ENCODE data around the gene DKK3.
"Not testable (repeated sequence)": the region's sequence is repeated elsewhere in the genome, so short reads cannot be mapped to it uniquely, and the experiment has no call there.

DKK3 gene

DNA sequence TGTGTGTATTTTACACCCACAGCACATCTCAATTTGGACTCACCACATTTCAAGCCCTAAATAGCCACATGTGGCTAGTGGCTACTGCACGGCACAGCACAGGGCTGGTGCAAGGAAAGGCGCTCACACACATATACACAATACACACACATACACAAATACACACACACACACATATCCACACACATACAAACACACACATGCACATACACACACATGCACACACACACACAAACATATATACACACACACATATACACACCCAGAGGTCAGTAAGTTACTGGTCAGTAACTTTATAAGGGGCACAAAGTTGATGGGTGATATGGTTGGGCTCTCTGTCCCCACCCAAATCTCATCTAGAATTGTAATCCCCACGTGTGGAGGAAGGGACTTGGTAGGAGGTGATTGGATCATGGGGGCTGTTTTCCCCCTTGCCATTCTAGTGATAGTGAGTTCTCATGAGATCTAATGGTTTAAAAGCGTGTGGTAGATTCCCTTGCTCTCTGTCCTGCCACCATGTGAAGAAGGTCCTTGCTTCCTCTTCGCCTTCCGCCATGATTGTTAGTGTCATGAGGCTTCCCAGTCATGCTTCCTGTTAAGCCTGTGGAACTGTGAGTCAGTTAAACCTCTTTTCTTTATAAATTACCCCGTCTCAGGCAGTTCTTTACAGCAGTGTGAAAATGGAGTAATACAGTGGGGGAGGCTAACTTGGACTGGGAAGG, 37.6 kb upstream of the DKK3 start:
- Histone ChIP-seq H3K27me3 (ENCODE audit: insufficient read depth, low read length) (no peaks in the 10 kb centered on the region), H3K36me3 (ENCODE audit: insufficient read depth, low read depth, low read length) (no peaks in the 10 kb centered on the region), H3K27ac (ENCODE audit: low read length) (no peak overlapping the region), H3K9me3 (ENCODE audit: insufficient read depth, low read depth, low read length) (no peaks in the 10 kb centered on the region), H3K9ac (ENCODE audit: low read depth, low read length) (no peak overlapping the region), H3K4me3 (ENCODE audit: low read length) (no peak overlapping the region), H3K4me1 (ENCODE audit: insufficient read depth, low read length) (no peaks in the 10 kb centered on the region; the same call in 1 of the 2 replicates)

DNA sequence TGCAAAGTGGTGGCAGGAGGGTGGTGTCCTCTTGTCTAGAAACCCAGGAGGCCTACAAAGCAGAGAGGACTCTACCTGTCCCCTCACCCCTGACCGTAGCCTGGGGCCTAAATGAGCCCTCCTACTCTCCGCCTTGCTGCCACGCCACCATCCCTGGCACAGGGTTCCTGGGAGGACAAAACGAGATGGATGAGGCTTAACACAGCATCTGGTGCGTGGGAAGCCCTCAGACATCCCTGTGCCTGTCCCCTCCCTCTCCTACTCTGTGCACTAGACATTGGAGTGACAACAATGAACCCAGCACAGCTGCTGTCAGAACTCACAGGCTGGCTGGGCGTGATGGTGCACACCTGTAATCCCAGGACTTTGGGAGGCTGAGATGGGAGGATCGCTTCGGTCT, 36.4 kb upstream of the DKK3 start:
- Histone ChIP-seq H3K9ac (ENCODE audit: low read depth, low read length) (no peak overlapping the region), H3K27ac (ENCODE audit: low read length) (no peak overlapping the region), H3K27me3 (ENCODE audit: insufficient read depth, low read length) (no peaks in the 10 kb centered on the region), H3K9me3 (ENCODE audit: insufficient read depth, low read depth, low read length) (peaks cover 9% of the 10 kb centered on the region), H3K36me3 (ENCODE audit: insufficient read depth, low read depth, low read length) (no peaks in the 10 kb centered on the region), H3K4me3 (ENCODE audit: low read length) (no peak overlapping the region), H3K4me1 (ENCODE audit: insufficient read depth, low read length) (no peaks in the 10 kb centered on the region; the same call in 1 of the 2 replicates)

DNA sequence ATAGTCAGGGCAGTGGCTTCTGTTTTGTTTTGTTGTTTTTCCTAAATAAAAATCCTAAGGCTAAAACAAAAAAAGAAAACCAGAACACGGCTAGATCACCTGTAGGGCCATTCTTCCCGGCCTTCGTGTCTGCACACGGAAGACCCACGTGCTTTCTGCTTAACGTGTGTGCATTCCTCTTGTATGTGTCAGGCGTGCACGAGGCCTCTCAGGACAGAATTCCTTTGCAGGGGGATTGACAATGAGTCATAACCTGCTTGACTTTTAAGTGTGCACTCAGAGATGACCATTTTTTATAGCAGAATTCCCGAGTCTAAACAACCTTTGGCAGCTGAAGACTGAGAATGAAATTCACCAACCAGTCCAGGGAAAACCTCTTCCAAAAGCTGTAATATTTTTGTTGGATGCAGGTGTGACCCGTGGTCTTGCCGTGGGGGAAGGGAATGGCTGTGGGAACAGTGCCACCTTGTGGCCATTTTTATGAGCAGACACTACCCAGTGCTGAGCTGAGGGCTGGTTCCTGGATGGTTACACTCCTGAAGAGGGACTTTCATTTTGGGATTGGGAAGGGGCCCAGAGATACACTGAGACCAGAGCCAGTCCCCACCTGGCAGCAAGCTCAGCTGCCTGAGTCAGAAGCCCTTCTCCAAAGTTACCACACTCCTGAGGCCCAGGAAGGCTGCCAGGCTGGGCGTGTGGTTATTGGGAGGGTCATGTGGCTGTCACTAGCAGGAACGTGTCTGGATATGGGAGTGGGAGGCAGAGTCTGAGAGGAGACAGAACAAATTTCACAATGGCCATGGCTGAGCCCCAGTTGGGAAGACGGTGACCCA, 35.7 kb upstream of the DKK3 start:
- peaks cover 9% of the 10 kb centered on the region for H3K9me3 ChIP-seq (ENCODE audit: insufficient read depth, low read depth, low read length)
- no peak overlapping the region for H3K9ac ChIP-seq (ENCODE audit: low read depth, low read length)
- H3K4me1 ChIP-seq (ENCODE audit: insufficient read depth, low read length): no peaks in the 10 kb centered on the region; the same call in 1 of the 2 replicates
- no peaks in the 10 kb centered on the region for H3K27me3 ChIP-seq (ENCODE audit: insufficient read depth, low read length)
- no peaks in the 10 kb centered on the region for H3K36me3 ChIP-seq (ENCODE audit: insufficient read depth, low read depth, low read length)
- no peak overlapping the region for H3K27ac ChIP-seq (ENCODE audit: low read length)
- H3K4me3 ChIP-seq (ENCODE audit: low read length): no peak overlapping the region

DNA sequence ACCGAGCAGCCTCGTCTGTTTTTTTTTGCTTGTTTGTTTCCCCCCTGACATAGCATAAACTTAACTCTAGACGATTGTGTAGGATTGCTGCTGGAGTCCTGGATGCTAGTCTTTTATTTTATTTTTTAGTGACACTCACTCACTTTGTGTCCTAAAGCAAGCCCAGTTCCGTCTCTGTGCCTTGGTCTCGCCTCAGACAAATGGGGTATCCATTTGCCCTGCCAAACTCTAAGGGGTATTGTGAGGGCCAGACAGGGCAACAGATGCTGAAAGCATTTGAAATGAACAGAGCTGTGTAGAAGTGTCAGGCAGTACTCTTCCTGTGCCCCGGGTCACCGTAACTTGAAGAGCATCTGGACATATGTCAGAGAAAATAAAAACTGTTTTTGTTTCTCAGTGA, 34.8 kb upstream of the DKK3 start:
- H3K9ac ChIP-seq (ENCODE audit: low read depth, low read length): no peak overlapping the region
- H3K9me3 ChIP-seq (ENCODE audit: insufficient read depth, low read depth, low read length): peaks cover 9% of the 10 kb centered on the region
- no peak overlapping the region for H3K4me3 ChIP-seq (ENCODE audit: low read length)
- H3K27ac ChIP-seq (ENCODE audit: low read length): no peak overlapping the region
- no peaks in the 10 kb centered on the region; the same call in 1 of the 2 replicates for H3K4me1 ChIP-seq (ENCODE audit: insufficient read depth, low read length)
- no peaks in the 10 kb centered on the region for H3K27me3 ChIP-seq (ENCODE audit: insufficient read depth, low read length)
- no peaks in the 10 kb centered on the region for H3K36me3 ChIP-seq (ENCODE audit: insufficient read depth, low read depth, low read length)

DNA sequence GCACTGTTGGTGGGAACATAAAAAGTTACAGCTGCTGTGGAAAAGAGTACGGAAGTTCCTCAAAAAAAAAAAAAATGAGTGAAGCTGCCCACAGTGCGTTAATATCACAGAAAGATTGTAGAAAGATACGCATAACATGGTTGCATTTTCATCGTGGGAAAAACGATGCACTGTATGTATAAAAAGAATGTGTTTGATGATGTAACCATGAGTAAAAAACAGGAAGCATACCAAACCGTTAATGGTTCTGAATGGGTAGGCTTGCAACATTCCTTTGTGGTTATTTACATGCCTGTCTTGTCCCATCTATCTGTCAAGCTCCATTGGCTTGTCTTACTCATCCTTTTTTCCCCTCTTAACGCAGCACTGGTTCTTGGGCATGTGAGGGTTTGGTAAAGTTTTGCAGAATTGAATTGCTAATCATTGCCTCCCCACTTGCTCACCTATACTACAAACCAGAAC, 33.8 kb upstream of the DKK3 start:
- H3K9me3 ChIP-seq (ENCODE audit: insufficient read depth, low read depth, low read length): peaks cover 9% of the 10 kb centered on the region
- H3K9ac ChIP-seq (ENCODE audit: low read depth, low read length): no peak overlapping the region
- H3K36me3 ChIP-seq (ENCODE audit: insufficient read depth, low read depth, low read length): no peaks in the 10 kb centered on the region
- H3K4me3 ChIP-seq (ENCODE audit: low read length): no peak overlapping the region
- H3K27ac ChIP-seq (ENCODE audit: low read length): no peak overlapping the region
- no peaks in the 10 kb centered on the region for H3K27me3 ChIP-seq (ENCODE audit: insufficient read depth, low read length)
- H3K4me1 ChIP-seq (ENCODE audit: insufficient read depth, low read length): no peaks in the 10 kb centered on the region; the same call in 1 of the 2 replicates

DNA sequence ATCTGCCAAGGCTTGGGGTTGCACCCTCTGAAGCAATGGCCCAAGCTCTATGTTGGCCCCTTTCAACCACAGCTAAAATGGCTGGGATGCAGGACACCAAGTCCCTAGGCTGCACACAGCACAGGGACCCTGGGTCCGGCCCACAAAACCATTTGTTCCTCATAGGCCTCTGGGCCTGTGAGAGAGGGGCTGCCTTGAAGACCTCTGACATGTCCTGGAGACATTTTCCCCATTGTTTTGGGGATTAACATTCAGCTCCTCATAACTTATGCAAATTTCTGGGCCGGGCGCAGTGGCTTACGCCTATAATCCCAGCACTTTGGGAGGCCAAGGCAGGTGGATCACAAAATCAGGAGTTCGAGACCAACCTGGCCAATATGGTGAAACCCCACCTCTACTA, 32.3 kb upstream of the DKK3 start:
- H3K27ac ChIP-seq (ENCODE audit: low read length); H3K36me3 ChIP-seq (ENCODE audit: insufficient read depth, low read depth, low read length); H3K9ac ChIP-seq (ENCODE audit: low read depth, low read length); H3K4me1 ChIP-seq (ENCODE audit: insufficient read depth, low read length); H3K27me3 ChIP-seq (ENCODE audit: insufficient read depth, low read length); H3K4me3 ChIP-seq (ENCODE audit: low read length); H3K9me3 ChIP-seq (ENCODE audit: insufficient read depth, low read depth, low read length): not testable (repeated sequence)

DNA sequence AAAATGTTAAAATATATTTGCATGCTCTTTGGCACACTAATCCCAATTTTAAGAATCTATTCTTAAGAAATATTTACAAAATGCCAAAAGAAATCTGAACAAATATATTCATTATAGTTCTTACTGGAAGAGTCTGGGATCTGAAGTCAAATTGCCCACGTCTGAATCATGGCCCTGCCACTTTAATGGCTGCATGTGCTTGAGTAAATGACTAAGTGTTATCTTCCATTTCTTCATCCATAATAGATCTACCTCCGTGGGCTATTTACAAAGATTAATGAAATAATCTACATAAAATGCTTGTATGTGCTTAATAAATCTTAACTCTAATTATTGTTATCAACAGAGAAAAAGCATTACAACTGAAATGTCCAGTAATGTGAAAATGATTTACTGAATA, 24.5 kb upstream of the DKK3 start:
- H3K27ac ChIP-seq (ENCODE audit: low read length): no peak overlapping the region
- no peaks in the 10 kb centered on the region for H3K4me1 ChIP-seq (ENCODE audit: insufficient read depth, low read length)
- H3K4me3 ChIP-seq (ENCODE audit: low read length): no peak overlapping the region
- H3K36me3 ChIP-seq (ENCODE audit: insufficient read depth, low read depth, low read length): no peaks in the 10 kb centered on the region
- H3K27me3 ChIP-seq (ENCODE audit: insufficient read depth, low read length): no peaks in the 10 kb centered on the region
- no peak overlapping the region for H3K9ac ChIP-seq (ENCODE audit: low read depth, low read length)
- no peaks in the 10 kb centered on the region for H3K9me3 ChIP-seq (ENCODE audit: insufficient read depth, low read depth, low read length)

DNA sequence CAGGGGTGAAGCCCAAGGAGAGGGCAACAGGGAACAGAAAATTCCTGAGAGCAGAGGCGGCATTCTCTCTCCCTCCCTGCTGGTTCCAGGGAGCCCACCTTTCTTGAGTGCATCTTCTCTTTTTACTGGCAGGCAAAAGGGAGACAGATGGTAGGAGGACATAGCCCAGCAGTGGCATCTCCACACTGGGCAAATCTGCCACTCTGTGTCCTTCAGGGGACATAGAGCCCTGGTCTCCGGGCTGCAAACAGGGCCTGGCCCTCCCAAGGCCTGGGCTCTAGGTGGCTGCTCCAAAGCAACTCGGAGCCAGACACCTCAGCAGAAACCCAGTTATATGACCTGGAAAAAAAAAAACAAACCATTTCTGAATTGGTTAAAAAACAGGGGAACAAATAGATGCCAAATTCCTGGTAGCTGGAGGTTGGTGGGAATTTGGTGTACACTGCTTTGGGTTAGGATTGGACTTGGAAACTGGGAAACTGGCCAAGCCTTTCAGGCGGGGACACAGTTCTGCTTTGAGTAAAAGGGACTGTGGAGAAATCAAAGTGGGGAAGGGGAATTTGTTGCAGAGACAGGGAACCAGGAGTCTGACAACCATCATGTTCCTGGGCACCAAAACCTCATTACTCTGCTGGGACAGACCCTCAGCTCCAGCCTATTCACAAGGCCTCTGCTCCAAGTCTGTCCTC, 23.6 kb upstream of the DKK3 start:
- H3K36me3 ChIP-seq (ENCODE audit: insufficient read depth, low read depth, low read length): no peaks in the 10 kb centered on the region
- no peaks in the 10 kb centered on the region for H3K9me3 ChIP-seq (ENCODE audit: insufficient read depth, low read depth, low read length)
- H3K27me3 ChIP-seq (ENCODE audit: insufficient read depth, low read length): no peaks in the 10 kb centered on the region

DNA sequence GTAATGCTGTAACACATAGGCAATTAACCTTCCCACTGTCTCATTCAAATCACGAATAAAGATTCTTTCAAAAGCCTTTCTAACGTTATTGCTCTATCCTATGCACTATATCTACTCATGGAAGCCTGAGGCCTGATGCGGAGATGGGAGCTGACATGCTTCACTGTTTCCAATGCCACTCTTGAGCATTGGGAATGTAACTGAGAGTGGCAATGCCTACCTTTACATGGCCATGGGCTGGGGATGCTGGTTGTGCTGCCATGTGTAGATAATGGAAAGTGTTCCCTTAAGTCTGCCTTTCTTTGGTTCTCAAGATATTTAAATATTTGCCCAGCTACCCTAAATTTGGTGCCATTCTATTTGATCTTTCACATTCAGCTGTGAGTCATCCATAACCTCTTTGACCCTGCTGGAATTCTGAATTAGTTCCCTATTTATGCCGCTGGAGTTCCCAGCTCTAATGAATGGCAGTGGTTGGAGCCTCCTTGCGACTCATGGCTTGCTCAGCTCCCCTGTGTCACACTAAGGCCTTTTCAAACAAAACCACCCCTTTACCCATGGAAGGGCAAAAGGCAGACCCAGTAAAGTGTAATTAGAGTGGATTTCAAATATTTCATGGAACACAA, 21.4 kb upstream of the DKK3 start:
- H3K9me3 ChIP-seq (ENCODE audit: insufficient read depth, low read depth, low read length): peaks cover 2% of the 10 kb centered on the region
- no peaks in the 10 kb centered on the region for H3K36me3 ChIP-seq (ENCODE audit: insufficient read depth, low read depth, low read length)
- no peaks in the 10 kb centered on the region for H3K27me3 ChIP-seq (ENCODE audit: insufficient read depth, low read length)
- H3K27ac ChIP-seq (ENCODE audit: low read length): no peak overlapping the region
- H3K4me1 ChIP-seq (ENCODE audit: insufficient read depth, low read length): no peaks in the 10 kb centered on the region
- H3K4me3 ChIP-seq (ENCODE audit: low read length): no peak overlapping the region
- H3K9ac ChIP-seq (ENCODE audit: low read depth, low read length): no peak overlapping the region

More for the DNA sequence above, 23.6 kb upstream of the DKK3 start:
- no peak overlapping the region for H3K9ac ChIP-seq (ENCODE audit: low read depth, low read length)
- no peak overlapping the region for H3K27ac ChIP-seq (ENCODE audit: low read length)
- H3K4me3 ChIP-seq (ENCODE audit: low read length): no peak overlapping the region
- no peaks in the 10 kb centered on the region for H3K4me1 ChIP-seq (ENCODE audit: insufficient read depth, low read length)

DNA sequence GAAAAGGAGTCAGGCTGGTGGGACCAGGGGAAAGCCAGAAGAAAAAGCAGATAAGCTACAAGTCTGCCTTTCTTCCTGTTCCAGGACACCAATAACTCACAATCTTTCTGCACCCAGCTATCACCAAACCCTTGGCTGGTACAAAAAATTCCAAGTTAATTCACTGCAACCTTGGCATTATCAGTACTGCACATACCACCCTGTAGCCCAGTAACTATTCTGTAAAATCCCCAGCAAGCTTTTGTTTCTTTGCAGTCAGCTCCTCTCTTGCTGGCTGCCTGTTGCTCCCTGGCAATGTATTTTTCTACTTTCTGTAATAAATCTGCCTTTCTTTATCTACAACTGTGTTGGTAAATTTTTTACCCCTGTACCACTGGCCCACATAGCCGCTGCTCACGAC, 20.7 kb upstream of the DKK3 start:
- Histone ChIP-seq H3K4me1 (ENCODE audit: insufficient read depth, low read length) (no peaks in the 10 kb centered on the region), H3K27me3 (ENCODE audit: insufficient read depth, low read length) (no peaks in the 10 kb centered on the region), H3K4me3 (ENCODE audit: low read length) (no peak overlapping the region), H3K36me3 (ENCODE audit: insufficient read depth, low read depth, low read length) (no peaks in the 10 kb centered on the region), H3K9me3 (ENCODE audit: insufficient read depth, low read depth, low read length) (peaks cover 9% of the 10 kb centered on the region), H3K27ac (ENCODE audit: low read length) (no peak overlapping the region), H3K9ac (ENCODE audit: low read depth, low read length) (no peak overlapping the region)

DNA sequence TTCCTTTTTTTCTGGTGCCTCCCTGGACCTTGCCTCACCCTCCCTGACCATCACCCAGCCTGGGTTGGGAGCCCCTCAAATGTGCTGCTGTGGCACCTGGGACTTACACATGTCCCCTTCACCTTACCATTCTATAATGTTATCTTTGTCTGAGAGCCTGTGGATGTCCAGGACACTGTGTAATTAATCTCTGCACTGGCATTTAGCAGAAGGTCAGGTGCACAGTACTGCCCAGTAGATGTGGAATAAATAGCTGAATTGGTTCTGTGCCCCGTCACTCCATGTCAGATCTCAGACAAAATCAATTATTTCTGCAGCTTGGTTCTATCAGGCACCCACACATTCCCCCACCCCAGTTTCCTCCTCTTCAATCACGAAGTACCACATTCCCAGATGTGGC, 19.9 kb upstream of the DKK3 start:
- no peak overlapping the region for H3K4me3 ChIP-seq (ENCODE audit: low read length)
- H3K9me3 ChIP-seq (ENCODE audit: insufficient read depth, low read depth, low read length): peaks cover 15% of the 10 kb centered on the region
- no peaks in the 10 kb centered on the region for H3K36me3 ChIP-seq (ENCODE audit: insufficient read depth, low read depth, low read length)
- no peaks in the 10 kb centered on the region for H3K27me3 ChIP-seq (ENCODE audit: insufficient read depth, low read length)
- H3K27ac ChIP-seq (ENCODE audit: low read length): no peak overlapping the region
- H3K9ac ChIP-seq (ENCODE audit: low read depth, low read length): no peak overlapping the region
- H3K4me1 ChIP-seq (ENCODE audit: insufficient read depth, low read length): no peaks in the 10 kb centered on the region

Data from iPS-20b (cell line).